SIG-M5 (cell line): Measurements from ENCODE around the gene PSME4.
"Not testable (repeated sequence)": the region's sequence is repeated elsewhere in the genome, so short reads cannot be mapped to it uniquely, and the experiment has no call there.

Experiments
- DNase-seq: peaks from one replicate; lab custom pipeline; 2025; lab: John Stamatoyannopoulos, UW

PSME4 gene

GRCh38 chr2:53961478-53962216, 9.1 kb downstream of the PSME4 start:
- DNase-seq = not testable (repeated sequence)

GRCh38 chr2:53960476-53960875, 10.3 kb downstream of the PSME4 start:
- DNase-seq = no peak

- no peak for DNase-seq
Observed at GRCh38 chr2:53958443-53958842, 12.3 kb downstream of the PSME4 start.

GRCh38 chr2:53952519-53952918, 18.3 kb downstream of the PSME4 start:
- DNase-seq = no peak

- DNase-seq = no peak
Observed at GRCh38 chr2:53949457-53949856, 21.3 kb downstream of the PSME4 start.

- no peak for DNase-seq
Observed at GRCh38 chr2:53945538-53945937, 25.3 kb downstream of the PSME4 start.

GRCh38 chr2:53944542-53944941, 26.3 kb downstream of the PSME4 start:
- DNase-seq = no peak

- DNase-seq = no peak
Observed at GRCh38 chr2:53942280-53942679, 28.5 kb downstream of the PSME4 start.

DNA sequence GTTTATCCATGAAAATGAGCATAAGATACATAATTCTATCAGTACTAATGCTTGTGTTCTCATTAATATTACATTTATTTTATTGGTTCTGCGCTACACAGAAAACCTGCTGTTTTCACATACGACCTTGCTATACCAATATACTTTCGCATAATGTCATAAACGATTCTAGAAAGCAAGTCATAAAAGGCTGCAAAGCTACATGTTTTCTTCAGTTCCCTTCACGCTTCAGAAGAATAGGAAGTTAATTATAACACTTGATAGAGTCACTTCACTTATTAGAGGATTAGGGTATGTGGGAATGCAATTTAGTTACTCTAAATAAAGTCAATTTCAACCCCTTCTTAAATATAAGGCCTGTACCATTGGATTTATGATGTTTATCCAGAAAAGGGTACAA, 29.0 kb downstream of the PSME4 start:
- DNase-seq = no peak

- no peak for DNase-seq
Observed at GRCh38 chr2:53939656-53940055, 31.1 kb downstream of the PSME4 start.

- no peak for DNase-seq
Observed at GRCh38 chr2:53938904-53939303, 31.9 kb downstream of the PSME4 start.

DNA sequence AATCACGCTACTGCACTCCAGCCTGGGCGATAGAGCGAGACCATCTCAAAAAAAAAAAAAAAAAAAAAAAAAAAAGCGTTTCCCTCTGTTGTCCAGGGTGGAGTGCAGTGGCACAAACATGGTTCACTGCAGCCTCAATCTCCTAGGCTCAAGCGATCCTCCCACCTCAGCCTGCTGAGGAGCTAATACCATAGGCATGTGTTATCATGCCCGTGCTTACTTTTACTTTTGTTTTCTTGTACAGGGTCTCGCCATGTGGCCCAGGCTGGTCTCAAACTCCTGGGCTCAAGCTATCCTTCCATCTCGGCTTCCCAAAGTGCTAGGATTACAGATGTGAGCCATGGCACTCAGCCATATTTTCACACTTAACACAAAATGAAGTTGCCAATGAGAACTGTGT, 37.5 kb downstream of the PSME4 start:
- no peak for DNase-seq

GRCh38 chr2:53926321-53926720, 44.5 kb downstream of the PSME4 start:
- DNase-seq = not testable (repeated sequence)

DNA sequence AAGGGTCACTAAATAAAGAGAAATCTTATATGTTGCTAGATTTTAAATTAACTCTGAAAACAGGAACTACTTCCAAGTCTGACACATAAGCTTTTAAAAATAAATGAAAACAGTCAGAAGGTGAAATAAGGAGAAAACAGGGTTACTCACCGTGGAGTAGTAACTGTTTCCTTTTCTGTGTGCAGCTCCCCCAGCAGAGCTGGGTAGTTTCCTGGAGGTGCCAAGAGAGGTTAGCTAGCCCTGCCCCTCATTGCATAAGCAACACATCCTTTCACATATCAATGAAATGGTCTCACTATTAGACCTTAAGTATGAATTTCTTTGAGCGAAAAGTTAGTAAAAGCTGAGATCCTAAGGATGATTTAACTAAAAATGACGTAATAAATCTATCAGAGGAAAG, 57.1 kb downstream of the PSME4 start:
- DNase-seq = peak; percentile 23

- no peak for DNase-seq
Observed at GRCh38 chr2:53911434-53912189, 59.2 kb downstream of the PSME4 start.

DNA sequence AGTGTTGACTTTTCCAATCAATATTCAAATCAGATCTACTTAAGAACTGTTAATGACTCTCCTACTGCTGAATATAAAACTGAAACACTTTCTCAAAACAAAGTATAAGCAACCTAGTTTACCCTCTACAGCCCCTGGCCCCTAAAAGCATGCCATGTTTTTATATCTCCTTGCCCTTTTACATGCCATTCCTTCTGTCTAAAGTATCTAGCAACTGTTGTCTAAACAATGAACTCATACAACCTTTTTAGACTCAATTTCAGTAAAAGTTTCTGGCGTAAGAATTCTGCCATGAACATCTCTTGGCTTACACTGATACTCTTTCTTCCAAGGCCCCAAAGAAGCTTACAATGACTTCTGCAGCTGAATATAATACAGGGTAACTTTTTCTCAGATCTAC, 63.2 kb downstream of the PSME4 start:
- DNase-seq = no peak

DNA sequence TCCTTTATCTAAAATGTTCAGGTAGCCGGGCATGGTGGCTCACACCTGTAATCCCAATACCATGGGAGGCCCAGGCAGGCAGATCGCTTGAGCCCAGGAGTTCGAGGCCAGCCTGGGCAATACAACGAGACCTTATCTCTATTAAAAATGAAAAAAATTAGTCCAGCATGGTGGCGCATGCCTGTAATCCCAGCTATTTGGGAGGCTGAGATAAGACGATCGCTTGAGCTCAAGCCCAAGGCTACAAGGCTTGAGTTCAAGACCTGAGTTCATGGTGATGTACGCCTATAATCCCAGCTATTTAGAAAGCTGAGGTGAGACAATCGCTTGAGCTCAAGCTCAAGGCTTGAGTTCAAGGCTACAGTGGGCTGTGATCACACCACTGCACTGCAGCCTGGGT, 65.4 kb downstream of the PSME4 start:
- DNase-seq = no peak

DNA sequence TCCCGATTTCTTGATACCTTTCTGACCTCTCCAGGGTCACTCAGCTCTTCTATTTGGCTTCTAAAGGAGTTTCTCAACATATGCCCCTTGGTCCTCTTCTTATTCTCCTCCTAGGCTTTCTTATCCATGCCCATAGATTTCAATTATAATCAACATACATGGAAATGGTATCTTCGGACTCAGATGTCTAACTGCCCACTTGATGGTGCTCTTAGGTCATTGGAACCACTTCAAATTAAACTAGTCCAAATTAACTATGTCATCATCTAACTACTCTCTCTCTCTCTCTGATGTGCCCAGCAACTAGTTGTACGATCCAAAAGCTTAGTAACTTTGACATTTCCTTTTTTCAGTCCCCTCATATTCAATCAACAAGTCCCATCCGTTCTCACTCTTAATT, 67.8 kb downstream of the PSME4 start:
- no peak for DNase-seq

DNA sequence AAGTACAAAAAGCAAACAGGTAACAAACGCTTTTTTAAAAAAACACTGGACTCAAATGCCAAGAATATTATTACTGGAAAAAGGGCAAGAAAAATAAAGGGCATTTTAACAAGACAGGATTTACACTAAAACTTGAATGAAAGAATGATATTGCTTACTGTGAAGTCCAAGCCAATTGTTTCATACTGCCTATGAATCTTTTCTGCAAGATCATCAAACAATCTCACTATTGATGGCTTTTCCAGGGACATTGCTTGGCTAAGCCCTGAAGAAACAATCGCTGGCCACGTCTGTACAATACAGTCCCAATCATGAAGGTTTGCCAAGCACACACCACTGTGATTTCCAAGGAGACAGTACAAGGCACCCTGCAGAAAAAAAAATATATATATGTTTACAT, 69.6 kb downstream of the PSME4 start:
- no peak for DNase-seq

DNA sequence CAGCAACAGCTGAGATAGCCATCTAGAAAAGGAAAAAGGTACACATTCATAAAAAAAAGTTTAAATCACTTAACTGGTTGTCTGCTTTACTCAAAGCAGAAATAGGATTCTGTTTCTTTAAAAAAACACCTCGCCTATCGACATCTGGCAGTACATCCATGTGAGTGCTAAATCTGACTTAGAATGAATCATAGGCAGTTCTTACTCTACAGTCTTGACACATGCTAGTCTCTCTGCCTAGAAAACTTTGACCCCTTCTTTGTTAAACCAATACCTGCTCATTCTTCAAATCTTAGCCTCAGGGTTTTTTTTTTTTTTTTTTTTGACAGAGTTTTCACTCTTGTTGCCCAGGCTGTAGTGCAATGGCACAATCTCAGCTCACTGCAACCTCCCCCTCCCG, 73.9 kb downstream of the PSME4 start:
- DNase-seq = no peak

DNA sequence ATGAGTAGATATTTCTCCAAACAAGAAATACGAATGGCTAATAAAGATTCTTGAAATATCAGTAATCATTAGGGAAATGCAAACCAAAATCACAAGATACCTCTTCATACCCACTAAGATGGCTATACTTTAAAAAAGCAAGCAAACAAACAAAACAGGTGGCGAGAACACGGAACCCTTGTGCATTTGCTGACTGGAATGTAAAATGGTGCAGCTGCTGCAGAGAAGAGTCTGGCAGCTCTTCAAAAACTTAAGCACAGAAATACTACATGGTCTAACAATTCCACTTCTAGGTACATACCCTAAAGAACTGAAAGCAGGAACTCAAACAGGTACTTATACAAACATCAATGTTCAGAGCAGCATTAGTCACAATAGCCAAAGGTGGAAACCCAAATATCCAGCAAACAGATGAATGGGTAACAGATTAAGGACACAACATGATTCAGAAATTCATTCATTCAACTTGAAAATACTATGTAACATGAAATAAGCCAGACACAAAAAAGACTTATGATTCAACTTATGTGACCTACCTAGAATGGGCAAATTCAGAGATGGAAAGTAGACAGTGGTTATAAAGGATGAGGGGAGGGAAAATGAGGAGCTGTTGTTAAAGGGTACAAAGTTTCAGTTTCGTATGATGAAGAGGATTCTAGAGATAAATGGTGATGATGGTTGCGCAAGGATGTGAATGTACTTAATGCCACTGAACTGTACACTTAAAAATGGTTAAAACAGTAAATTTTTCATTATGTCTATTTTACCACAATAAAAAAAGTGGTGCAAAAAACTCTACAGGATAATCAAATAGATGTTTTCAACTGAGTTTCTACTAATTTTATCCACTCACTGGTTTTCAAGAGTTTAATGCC, 84.2 kb downstream of the PSME4 start:
- no peak for DNase-seq

DNA sequence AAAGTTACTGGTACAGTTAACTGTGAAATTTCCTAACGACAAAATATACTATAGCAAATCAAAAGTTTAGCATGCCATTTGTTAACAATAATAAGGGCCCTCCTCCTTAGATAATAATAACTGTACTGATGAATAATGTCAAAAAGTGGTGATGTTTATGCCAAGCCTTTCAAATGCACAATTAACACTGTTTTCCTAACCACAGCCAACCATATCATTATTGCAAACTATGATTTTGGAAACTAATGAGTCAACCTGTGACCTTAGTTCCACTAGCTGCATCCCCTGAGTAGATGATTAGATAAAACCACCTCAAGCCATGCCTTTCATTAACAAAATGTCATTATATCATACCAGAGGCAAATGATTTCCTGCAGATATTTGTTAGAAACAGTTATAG, 85.9 kb downstream of the PSME4 start:
- no peak for DNase-seq

GRCh38 chr2:53881986-53882385, 88.8 kb downstream of the PSME4 start:
- DNase-seq = no peak
